ENCODE data around the gene OSBPL6. TPM values are rescaled to one million over a fixed set of nuclear protein-coding genes. Genes with fewer than 3 reads are reported as not detected.

The OSBPL6 gene
- total RNA-seq, 4 donors from 2014 or later = 1.8 to 9.9 (median 2.8) TPM

GRCh38 chr2:178284613-178285286 lies 90.4 kb downstream of the OSBPL6 start:
- no peak overlapping the region for H3K4me3 ChIP-seq
- intact Hi-C loops (cut with DNase I; ENCODE audit: low total_unique reads) = loop anchor here (10.0 kb wide), 1 partner anchor 150 kb away; no protein-coding TSS in a partner anchor
- H3K36me3 ChIP-seq = no peaks in the 10 kb centered on the region
- no peak for DNase-seq
- TF ChIP-seq POLR2A (IDR thresholded peaks at IDR 0.05) = no peak
- TF ChIP-seq, protein P1, sequence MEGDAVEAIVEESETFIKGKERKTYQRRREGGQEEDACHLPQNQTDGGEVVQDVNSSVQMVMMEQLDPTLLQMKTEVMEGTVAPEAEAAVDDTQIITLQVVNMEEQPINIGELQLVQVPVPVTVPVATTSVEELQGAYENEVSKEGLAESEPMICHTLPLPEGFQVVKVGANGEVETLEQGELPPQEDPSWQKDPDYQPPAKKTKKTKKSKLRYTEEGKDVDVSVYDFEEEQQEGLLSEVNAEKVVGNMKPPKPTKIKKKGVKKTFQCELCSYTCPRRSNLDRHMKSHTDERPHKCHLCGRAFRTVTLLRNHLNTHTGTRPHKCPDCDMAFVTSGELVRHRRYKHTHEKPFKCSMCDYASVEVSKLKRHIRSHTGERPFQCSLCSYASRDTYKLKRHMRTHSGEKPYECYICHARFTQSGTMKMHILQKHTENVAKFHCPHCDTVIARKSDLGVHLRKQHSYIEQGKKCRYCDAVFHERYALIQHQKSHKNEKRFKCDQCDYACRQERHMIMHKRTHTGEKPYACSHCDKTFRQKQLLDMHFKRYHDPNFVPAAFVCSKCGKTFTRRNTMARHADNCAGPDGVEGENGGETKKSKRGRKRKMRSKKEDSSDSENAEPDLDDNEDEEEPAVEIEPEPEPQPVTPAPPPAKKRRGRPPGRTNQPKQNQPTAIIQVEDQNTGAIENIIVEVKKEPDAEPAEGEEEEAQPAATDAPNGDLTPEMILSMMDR (IDR thresholded peaks at IDR 0.05) = no peak
- H3K27me3 ChIP-seq = no peaks in the 10 kb centered on the region
- no peak overlapping the region for H3K27ac ChIP-seq
- H3K9me3 ChIP-seq = no peaks in the 10 kb centered on the region
- H3K4me1 ChIP-seq = no peaks in the 10 kb centered on the region

DNA sequence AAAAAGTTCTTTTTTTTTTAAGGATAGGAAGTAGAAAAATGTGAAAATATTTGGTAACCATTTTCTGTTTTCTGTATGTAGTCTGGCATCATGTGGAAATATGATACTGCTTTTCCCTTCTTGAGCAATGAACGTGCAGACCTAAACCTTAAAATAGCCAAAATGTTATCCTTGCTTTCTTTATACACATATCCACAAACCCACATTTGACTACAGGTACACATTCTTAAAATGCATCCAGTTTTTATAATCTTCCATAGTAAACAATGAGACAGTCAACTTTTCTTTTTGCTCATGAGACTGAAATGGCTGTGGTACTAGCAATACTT lies 90.9 kb downstream of the OSBPL6 start:
- Histone ChIP-seq H3K4me1 (no peaks in the 10 kb centered on the region), H3K36me3 (no peaks in the 10 kb centered on the region), H3K27ac (no peak overlapping the region), H3K9me3 (no peaks in the 10 kb centered on the region), H3K27me3 (no peaks in the 10 kb centered on the region), H3K4me3 (no peak overlapping the region)
- no peak for TF ChIP-seq POLR2A (IDR thresholded peaks at IDR 0.05)
- TF ChIP-seq, protein P1 (IDR thresholded peaks at IDR 0.05) = no peak
- no peak for DNase-seq
- intact Hi-C loops (cut with DNase I; ENCODE audit: low total_unique reads) = loop anchor here (10.0 kb wide), 1 partner anchor 150 kb away; no protein-coding TSS in a partner anchor

DNA sequence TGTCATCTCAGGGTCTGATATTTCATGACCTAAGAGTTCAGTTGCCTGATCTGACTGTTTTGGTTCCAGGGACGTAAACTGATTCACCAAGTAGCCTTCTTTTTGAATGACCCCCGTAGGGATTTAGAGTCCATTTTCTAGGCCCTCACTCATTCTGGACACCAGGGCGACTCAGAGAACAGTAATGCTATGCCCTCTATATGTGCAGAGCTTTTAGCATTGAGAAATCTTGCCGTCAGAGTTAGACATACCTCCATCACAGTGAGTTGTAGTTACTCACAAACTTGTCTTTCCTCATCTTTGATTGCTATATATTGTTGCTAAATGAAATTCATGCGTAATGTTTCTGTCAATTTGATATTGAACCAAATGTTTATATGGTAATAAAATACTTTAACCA lies 92.3 kb downstream of the OSBPL6 start:
- TF ChIP-seq, protein P1 (IDR thresholded peaks at IDR 0.05) = no peak
- no peak for TF ChIP-seq POLR2A (IDR thresholded peaks at IDR 0.05)
- no peak for DNase-seq
- Histone ChIP-seq H3K27me3 (no peaks in the 10 kb centered on the region), H3K9me3 (no peaks in the 10 kb centered on the region), H3K4me3 (no peak overlapping the region), H3K27ac (no peak overlapping the region), H3K4me1 (no peaks in the 10 kb centered on the region), H3K36me3 (no peaks in the 10 kb centered on the region)
- intact Hi-C loops (cut with DNase I; ENCODE audit: low total_unique reads) = loop anchor here (10.0 kb wide), 1 partner anchor 152 kb away; no protein-coding TSS in a partner anchor

- Histone ChIP-seq H3K27me3 (no peaks in the 10 kb centered on the region), H3K4me1 (no peaks in the 10 kb centered on the region), H3K27ac (no peak overlapping the region), H3K9me3 (no peaks in the 10 kb centered on the region), H3K4me3 (no peak overlapping the region), H3K36me3 (no peaks in the 10 kb centered on the region)
- no peak for DNase-seq
- intact Hi-C loops (cut with DNase I; ENCODE audit: low total_unique reads) = loop anchor here (10.0 kb wide), 1 partner anchor 153 kb away; no protein-coding TSS in a partner anchor
- no peak for TF ChIP-seq POLR2A (IDR thresholded peaks at IDR 0.05)
- TF ChIP-seq, protein P1 (IDR thresholded peaks at IDR 0.05) = no peak
Measured at GRCh38 chr2:178287652-178288344, 93.5 kb downstream of the OSBPL6 start.

GRCh38 chr2:178291703-178292102 lies 97.4 kb downstream of the OSBPL6 start:
- no peaks in the 10 kb centered on the region for H3K4me1 ChIP-seq
- intact Hi-C loops (cut with DNase I; ENCODE audit: low total_unique reads) = no loop called here
- TF ChIP-seq, protein P1 (IDR thresholded peaks at IDR 0.05) = no peak
- no peak for TF ChIP-seq POLR2A (IDR thresholded peaks at IDR 0.05)
- H3K27ac ChIP-seq = no peak overlapping the region
- H3K9me3 ChIP-seq = no peaks in the 10 kb centered on the region
- H3K36me3 ChIP-seq = no peaks in the 10 kb centered on the region
- no peaks in the 10 kb centered on the region for H3K27me3 ChIP-seq
- no peak overlapping the region for H3K4me3 ChIP-seq
- no peak for DNase-seq

Data from uterus (tissue), 4 donors.